Panc1 (cell line): ENCODE data around the gene AKT1. TPM values are rescaled to one million over a fixed set of nuclear protein-coding genes. Genes with fewer than 3 reads are reported as not detected.
A peak's percentile ranks its signal among the peaks of the same experiment; 100 is the strongest.

Source experiments
- ATAC-seq: fragments of 200-7000 bp; cut with Tn5 transposase; 2 replicates; pipeline ENCODE4 v1.9.1; 2020; ENCODE audit warnings: mild to moderate bottlenecking, moderate library complexity
- BruUV-seq: library from RNA; stranded (reverse); fragments of 400-500 nt; replicated peaks from 2 replicates; lab custom pipeline; 2021; lab: Mats Ljungman, UMichigan
- CTCF ChIA-PET: fragments of 300-600 bp; sonication (Branson Sonifier 250); formaldehyde crosslinking; loops from one replicate; lab custom pipeline; 2022; ENCODE audit warnings: antibody characterized with exemption; lab: Charles Lee
- POLR2A ChIA-PET: fragments of 300-600 bp; sonication (Branson Sonifier 250); formaldehyde crosslinking; loops from one replicate; lab custom pipeline; 2022; ENCODE audit warnings: antibody characterized with exemption; lab: Charles Lee
- DNase-seq: peaks from one replicate; pipeline ENCODE4 v3.0.0-alpha.2; 2010; ENCODE audit warnings: low read depth, low spot score
- H3K27ac ChIP-seq: 2 replicates; pipeline ENCODE4 v1.5.1; 2011; ENCODE audit warnings: mild to moderate bottlenecking, low read length, inconsistent platforms
- H3K27me3 ChIP-seq: fragments of 200-500 bp; sonication (Bioruptor generic); 2 replicates; pipeline ENCODE4 v1.6.0; 2014; ENCODE audit warnings: low read length, inconsistent platforms; ENCODE audit not compliant: control insufficient read depth, insufficient read depth
- H3K36me3 ChIP-seq: fragments of 200-500 bp; sonication (Bioruptor generic); 2 replicates; pipeline ENCODE4 v1.5.1; 2014; ENCODE audit warnings: inconsistent platforms, mild to moderate bottlenecking, low read length, moderate library complexity; ENCODE audit not compliant: control insufficient read depth, insufficient read depth
- H3K4me1 ChIP-seq: 2 replicates; pipeline ENCODE4 v1.5.1; 2011; ENCODE audit warnings: inconsistent platforms, mild to moderate bottlenecking, low read length, moderate library complexity; ENCODE audit not compliant: control insufficient read depth, insufficient read depth
- H3K4me3 ChIP-seq, 2 experiments: 2 replicates each; pipeline ENCODE4 v1.5.1; 2011 to 2012; ENCODE audit warnings: low read depth in 2 of 2, low read length in 2 of 2, mild to moderate bottlenecking in 2 of 2, inconsistent platforms in 1 of 2, moderate library complexity in 1 of 2
- H3K9me3 ChIP-seq: fragments of 200-500 bp; sonication (Bioruptor generic); 2 replicates; pipeline ENCODE4 v1.5.1; 2014; ENCODE audit warnings: low read depth, mild to moderate bottlenecking, inconsistent platforms, low read length, moderate library complexity; ENCODE audit not compliant: control insufficient read depth, insufficient read depth
- POLR2AphosphoS5 ChIP-seq: IDR thresholded peaks from 2 replicates; pipeline ENCODE4 v1.6.1; 2012; ENCODE audit warnings: mild to moderate bottlenecking, low read depth, low read length, moderate library complexity
- SIN3A ChIP-seq: IDR thresholded peaks from 2 replicates; pipeline ENCODE4 v1.6.1; 2012; ENCODE audit warnings: low read depth, mild to moderate bottlenecking, low read length, moderate library complexity, borderline replicate concordance; ENCODE audit not compliant: insufficient read depth
- TCF7L2 ChIP-seq: IDR thresholded peaks from 2 replicates; pipeline ENCODE4 v1.6.1; 2011; ENCODE audit warnings: mild to moderate bottlenecking, low read depth, low read length, inconsistent platforms
- in situ Hi-C: cut with HindIII; loops from 2 replicates; pipeline ENCODE4 v1.10.0; 2016; ENCODE audit warnings: low sequenced_read_pairs, low pct_unique_long_range_greater_than_20kb
- intact Hi-C: fragments of 100-400 bp; cut with micrococcal nuclease; formaldehyde crosslinking; loops from one replicate; pipeline ENCODE4 v1.10.0; 2022; ENCODE audit not compliant: unreplicated experiment
- total RNA-seq: library from RNA; stranded (reverse); gene quantifications from one replicate; pipeline ENCODE4 v1.2.1, GENCODE V29; 2021; ENCODE audit not compliant: unreplicated experiment
- TF ChIP-seq, protein P1 (sequence below), 2 experiments: IDR thresholded peaks; 2 replicates each; pipeline ENCODE4 v1.6.1; 2011 to 2012; ENCODE audit warnings: low read depth in 2 of 2, control low read depth in 1 of 2, low read length in 1 of 2, mild to moderate bottlenecking in 1 of 2, moderate library complexity in 1 of 2; ENCODE audit not compliant: insufficient read depth in 1 of 2
- TF ChIP-seq, protein P2 (sequence below): fragments of 450-650 bp; IDR thresholded peaks from 2 replicates; pipeline ENCODE4 v1.5.1; 2017; ENCODE audit warnings: mild to moderate bottlenecking

Gene AKT1
- total RNA-seq, 1 experiment from 2014 or later, result 175 TPM

DNA sequence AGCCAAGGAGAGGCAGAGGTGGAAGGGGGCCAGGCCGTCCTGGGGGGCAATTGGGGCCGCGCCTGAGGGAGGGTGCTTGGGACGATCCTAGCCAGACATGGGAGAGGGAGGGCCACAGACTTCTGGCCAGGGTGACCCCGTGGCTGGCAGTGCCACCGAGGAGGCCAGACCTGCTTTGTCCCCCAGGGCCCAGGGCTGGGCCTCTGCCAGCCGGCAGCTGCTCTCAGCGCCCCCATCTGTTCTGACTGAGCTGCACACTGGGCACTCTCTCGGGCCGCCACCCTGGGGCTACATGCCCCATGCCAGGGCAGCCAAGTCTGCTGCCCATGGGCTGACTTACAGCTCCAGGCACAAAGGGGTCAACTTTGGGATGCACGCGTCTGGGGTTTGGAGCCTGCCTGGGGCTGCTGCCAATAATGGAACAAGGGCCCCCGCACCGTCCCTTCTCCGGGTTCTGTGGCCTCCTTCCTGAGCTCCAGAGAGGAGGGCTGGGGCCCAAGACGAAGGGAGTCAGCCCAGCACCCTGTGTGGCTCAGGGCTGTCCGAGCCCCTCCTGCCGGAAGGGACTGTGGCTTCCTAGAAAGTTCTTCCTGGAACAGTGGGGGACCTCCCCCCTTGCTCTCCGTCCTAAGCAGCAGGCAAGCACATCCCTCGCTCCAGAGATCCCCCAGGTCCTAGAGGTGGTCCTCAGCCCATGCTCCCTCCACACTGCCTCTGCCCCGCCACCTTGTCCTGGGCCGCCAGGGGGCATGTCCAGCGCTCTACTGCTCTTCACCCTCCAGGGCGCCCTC lies 70.4 kb downstream of the AKT1 start:
- DNase-seq, result no peak
- no TSS peak for BruUV-seq
- peak; percentile 50 for ATAC-seq
- Histone ChIP-seq H3K4me1 (peaks cover 33% of the 10 kb centered on the region), H3K27me3 (no peaks in the 10 kb centered on the region), H3K27ac (peak overlapping the region; percentile 59), H3K4me3 (peak overlapping the region; percentile 42 to 50), H3K9me3 (no peaks in the 10 kb centered on the region), H3K36me3 (no peaks in the 10 kb centered on the region)
- CTCF ChIA-PET, result interaction anchor here (1.2 kb wide), 1 partner anchor 27 kb away, joined by 4 read pairs; the partner anchor contains the start of gene SIVA1
- POLR2A ChIA-PET, result no interaction called here
- in situ Hi-C loops (no loop called here), intact Hi-C loops (no loop called here)
- TF ChIP-seq SIN3A, result no peak
- TF ChIP-seq, protein P1, sequence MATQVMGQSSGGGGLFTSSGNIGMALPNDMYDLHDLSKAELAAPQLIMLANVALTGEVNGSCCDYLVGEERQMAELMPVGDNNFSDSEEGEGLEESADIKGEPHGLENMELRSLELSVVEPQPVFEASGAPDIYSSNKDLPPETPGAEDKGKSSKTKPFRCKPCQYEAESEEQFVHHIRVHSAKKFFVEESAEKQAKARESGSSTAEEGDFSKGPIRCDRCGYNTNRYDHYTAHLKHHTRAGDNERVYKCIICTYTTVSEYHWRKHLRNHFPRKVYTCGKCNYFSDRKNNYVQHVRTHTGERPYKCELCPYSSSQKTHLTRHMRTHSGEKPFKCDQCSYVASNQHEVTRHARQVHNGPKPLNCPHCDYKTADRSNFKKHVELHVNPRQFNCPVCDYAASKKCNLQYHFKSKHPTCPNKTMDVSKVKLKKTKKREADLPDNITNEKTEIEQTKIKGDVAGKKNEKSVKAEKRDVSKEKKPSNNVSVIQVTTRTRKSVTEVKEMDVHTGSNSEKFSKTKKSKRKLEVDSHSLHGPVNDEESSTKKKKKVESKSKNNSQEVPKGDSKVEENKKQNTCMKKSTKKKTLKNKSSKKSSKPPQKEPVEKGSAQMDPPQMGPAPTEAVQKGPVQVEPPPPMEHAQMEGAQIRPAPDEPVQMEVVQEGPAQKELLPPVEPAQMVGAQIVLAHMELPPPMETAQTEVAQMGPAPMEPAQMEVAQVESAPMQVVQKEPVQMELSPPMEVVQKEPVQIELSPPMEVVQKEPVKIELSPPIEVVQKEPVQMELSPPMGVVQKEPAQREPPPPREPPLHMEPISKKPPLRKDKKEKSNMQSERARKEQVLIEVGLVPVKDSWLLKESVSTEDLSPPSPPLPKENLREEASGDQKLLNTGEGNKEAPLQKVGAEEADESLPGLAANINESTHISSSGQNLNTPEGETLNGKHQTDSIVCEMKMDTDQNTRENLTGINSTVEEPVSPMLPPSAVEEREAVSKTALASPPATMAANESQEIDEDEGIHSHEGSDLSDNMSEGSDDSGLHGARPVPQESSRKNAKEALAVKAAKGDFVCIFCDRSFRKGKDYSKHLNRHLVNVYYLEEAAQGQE (IDR thresholded peaks at IDR 0.05; ENCODE audit: insufficient read depth in 1 of 2, low read depth in 2 of 2, low read length in 1 of 2), result no peak
- no peak for TF ChIP-seq TCF7L2
- peak; percentile 50; the same call in 1 of the 2 replicates for TF ChIP-seq POLR2AphosphoS5
- TF ChIP-seq, protein P2, sequence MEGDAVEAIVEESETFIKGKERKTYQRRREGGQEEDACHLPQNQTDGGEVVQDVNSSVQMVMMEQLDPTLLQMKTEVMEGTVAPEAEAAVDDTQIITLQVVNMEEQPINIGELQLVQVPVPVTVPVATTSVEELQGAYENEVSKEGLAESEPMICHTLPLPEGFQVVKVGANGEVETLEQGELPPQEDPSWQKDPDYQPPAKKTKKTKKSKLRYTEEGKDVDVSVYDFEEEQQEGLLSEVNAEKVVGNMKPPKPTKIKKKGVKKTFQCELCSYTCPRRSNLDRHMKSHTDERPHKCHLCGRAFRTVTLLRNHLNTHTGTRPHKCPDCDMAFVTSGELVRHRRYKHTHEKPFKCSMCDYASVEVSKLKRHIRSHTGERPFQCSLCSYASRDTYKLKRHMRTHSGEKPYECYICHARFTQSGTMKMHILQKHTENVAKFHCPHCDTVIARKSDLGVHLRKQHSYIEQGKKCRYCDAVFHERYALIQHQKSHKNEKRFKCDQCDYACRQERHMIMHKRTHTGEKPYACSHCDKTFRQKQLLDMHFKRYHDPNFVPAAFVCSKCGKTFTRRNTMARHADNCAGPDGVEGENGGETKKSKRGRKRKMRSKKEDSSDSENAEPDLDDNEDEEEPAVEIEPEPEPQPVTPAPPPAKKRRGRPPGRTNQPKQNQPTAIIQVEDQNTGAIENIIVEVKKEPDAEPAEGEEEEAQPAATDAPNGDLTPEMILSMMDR, result peak; percentile 70

DNA sequence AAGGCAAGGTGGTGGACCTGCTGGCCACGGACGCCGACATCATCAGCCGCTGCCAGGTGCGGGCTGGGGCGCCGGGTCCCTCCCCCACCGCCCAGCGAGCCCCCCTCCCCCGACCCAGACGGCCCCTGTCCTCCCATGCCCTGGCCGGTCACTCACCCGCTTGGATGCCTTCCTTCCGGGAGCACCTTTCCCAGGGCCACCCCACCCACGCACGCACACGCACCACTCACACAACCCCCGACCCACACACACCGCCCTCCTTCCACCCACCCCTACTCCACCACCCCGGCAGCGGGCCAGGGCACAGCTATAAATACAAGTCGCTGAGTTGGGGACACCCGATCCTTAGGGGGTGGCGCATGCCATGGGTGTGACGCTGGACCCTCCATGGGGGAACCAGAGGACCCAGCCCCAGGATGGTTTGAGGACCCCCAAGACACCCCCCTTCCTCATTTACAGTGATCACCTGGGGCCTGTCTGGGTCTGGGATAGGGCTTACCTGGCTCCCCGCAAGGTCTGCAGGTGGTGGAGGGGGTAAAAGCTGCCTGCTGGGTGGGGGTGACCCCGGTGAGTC lies 71.1 kb downstream of the AKT1 start:
- H3K9me3 ChIP-seq, result no peaks in the 10 kb centered on the region
- no TSS peak for BruUV-seq
- H3K27me3 ChIP-seq, result no peaks in the 10 kb centered on the region
- peak; percentile 10 for ATAC-seq
- H3K4me1 ChIP-seq, result peaks cover 33% of the 10 kb centered on the region
- in situ Hi-C loops, result no loop called here
- H3K36me3 ChIP-seq, result no peaks in the 10 kb centered on the region
- TF ChIP-seq POLR2AphosphoS5 (peak; percentile 13; the same call in 1 of the 2 replicates), TCF7L2 (no peak)
- no peak for DNase-seq
- CTCF ChIA-PET, result interaction anchor here (1.2 kb wide), 1 partner anchor 28 kb away, joined by 4 read pairs; the partner anchor contains the start of gene SIVA1
- peak overlapping the region; percentile 42 to 50 for H3K4me3 ChIP-seq
- intact Hi-C loops, result no loop called here
- POLR2A ChIA-PET, result no interaction called here
- peak overlapping the region; percentile 59 for H3K27ac ChIP-seq
